GM20000 (cell line): ENCODE measurements around the gene KMT2E.

Experiments
- DNase-seq: peaks from one replicate; pipeline ENCODE4 v3.0.0; 2012; ENCODE audit warnings: low spot score
- TF ChIP-seq, protein P1 (sequence below): IDR thresholded peaks from 2 replicates; pipeline ENCODE4 v1.5.1; 2012; ENCODE audit warnings: mild to moderate bottlenecking, control low read depth; ENCODE audit errors: extremely low read depth, missing control alignments

KMT2E gene

DNA sequence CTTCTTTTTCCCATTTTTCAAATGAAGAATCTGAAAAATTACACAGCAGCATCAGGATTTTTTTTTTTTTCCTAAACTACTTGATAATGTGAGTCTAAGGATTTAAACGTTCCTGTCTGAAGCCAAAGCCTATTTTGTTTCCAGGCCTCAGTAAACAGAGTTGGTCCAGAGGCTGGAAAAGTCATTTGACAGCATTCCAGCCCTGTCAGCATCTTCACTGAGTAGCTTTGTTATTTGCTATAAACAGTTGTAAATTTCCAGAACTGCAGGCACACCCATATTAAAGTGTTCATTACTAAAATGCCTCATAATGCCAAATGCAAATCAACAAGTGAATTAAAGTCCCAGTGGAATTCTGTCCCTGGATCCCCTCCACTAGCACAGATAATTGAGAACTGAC, 35.5 kb upstream of the KMT2E start:
- DNase-seq, result no peak
- TF ChIP-seq, protein P1, sequence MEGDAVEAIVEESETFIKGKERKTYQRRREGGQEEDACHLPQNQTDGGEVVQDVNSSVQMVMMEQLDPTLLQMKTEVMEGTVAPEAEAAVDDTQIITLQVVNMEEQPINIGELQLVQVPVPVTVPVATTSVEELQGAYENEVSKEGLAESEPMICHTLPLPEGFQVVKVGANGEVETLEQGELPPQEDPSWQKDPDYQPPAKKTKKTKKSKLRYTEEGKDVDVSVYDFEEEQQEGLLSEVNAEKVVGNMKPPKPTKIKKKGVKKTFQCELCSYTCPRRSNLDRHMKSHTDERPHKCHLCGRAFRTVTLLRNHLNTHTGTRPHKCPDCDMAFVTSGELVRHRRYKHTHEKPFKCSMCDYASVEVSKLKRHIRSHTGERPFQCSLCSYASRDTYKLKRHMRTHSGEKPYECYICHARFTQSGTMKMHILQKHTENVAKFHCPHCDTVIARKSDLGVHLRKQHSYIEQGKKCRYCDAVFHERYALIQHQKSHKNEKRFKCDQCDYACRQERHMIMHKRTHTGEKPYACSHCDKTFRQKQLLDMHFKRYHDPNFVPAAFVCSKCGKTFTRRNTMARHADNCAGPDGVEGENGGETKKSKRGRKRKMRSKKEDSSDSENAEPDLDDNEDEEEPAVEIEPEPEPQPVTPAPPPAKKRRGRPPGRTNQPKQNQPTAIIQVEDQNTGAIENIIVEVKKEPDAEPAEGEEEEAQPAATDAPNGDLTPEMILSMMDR, result no peak

DNA sequence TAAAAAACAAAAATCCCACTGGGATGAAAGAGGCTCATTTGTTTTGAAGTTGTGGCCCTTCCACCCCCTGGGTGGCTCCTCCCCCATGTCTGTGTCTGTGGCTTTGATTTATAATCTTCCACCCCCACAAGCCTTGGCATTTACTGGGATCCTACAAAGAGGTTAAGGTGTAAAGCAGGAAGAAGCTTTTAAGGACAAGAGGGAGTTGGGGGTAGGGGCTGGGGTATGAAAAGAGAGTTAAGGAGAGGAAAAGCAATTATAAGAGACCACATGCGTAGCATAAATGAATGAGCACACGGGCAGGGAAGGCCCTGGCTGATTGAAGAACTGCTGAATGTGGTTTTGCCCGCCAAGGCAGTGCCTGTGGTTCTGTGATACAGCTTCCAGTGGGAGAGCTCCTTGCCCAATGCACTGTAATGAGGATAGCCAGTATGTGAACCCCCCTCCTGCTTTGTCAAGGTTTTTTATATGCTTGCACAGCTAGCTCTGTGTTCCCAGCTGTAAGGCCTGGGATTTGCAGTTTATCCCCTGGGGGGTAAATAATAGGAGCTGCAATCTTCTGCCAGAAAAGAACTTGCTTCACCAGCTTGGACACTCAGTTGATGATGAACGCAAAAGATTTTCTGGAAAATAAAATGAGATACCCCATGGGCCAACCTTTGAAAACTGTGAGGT, 34.7 kb upstream of the KMT2E start:
- TF ChIP-seq, protein P1, result no peak
- DNase-seq, result no peak

DNA sequence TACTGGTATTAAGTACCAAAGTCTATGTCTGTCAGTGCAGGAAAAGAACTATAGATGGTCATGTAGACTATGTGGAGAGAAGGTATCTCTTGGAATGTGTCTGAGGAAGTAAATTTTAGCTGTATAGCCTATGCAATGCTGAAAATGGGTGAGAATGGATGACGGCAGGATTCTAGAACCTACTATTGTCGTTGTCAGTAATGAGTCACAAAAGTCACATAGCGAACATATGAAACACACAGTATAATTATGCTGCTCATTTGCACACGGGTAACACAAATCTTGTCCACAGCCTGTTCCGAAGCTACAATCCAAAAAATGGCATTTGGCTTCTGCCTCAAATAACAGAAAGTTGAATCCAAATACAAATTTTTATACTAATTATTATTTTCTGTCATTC, 33.6 kb upstream of the KMT2E start:
- no peak for DNase-seq
- TF ChIP-seq, protein P1, result no peak

DNA sequence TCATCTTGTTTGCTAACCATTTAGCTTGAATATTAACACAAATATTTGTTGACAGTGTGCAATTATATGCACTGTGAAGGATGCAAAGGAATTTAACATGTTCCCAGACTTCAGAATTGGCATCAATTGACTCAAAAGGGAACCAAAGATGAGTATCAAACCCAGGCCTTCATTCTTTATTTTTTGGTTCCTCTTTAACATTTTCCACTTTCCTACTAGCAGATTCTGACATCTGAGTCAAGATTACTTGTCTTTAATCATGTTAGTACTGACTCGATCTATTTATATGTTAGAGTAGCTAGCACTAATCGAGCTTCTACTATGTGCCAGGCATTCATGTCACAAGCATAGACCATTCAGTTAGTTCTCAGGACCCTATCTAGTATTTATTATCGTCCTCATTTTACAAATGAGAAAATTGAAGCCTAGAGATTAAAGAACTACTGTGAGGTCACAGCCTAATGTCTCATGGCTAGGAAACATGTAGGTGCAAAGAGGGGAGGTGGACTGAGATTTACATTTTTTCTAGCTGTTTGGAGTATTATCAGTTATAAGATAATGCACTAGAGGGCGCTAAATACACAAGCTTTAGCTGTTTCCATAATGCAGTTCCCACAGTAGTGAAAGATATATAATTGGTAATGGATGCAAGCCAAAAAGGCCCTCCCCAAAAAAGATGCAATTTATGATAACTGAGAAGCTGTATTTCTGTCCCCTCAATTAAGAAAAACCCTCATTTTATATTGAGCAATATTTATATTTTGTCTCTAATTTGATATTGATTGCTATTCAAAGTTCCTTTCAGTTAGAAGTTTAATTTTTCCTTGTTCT, 32.9 kb upstream of the KMT2E start:
- TF ChIP-seq, protein P1, result peak; percentile 34
- peak; percentile 68 for DNase-seq

DNA sequence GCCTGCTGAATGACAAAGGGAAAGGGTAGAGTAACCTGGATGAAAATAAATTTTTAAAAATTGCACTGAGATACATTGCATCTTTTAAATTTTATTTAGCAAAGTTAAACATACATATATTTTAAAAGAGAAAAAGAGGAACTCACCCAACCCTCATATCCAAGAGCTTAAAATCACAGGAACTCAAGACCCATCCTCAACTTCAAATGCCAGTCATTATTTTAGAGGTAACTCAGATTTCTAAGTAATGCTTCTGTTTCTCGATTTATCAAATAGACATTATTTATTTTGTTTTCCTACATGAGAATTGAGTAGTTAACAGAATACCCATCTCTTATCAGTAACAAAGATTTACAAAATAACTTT, 32.4 kb upstream of the KMT2E start:
- TF ChIP-seq, protein P1, result no peak
- no peak for DNase-seq

DNA sequence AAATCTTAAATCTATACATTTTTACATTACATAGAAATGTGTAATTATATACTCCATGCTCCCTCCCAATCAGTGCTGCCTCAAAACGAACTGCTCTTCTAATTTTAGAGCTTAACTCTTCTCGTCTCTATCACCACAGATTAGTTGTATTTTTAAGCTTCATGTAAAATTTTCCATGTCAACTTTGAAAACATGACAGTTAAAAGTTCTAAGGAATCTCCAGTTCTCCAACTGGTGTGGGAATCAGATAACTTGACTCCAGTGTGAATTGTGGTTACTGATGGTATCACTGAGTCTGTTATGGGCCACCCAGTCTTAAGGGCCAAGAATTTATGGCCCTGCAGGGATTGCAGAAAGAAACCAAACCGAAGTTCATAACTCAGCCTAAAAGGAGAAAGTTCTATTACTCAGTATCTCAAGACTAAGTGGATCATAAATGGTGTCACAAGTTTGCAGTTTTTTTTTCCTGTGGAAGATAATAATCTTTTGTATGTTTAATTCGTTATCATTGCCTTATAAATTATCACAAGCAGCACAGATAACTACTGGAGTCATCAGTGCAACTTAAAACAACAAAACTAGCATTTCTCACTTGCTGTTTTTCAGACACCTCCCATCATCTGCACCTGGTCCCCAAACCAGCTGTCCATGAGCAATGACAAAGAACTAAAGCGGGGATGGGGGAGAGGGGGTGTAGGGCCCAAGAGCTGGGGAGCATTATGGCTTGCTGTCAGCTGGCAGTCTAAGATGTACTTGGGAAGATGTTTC, 31.5 kb upstream of the KMT2E start:
- no peak for DNase-seq
- TF ChIP-seq, protein P1, result no peak
